Spinal cord (tissue), 10 donors: ENCODE data around the gene ZGPAT. TPM values are rescaled to one million over a fixed set of nuclear protein-coding genes. Genes with fewer than 3 reads are reported as not detected.

Experiments
- DNase-seq, 6 donors: peaks; one replicate each; pipeline versions ENCODE4 v3.0.0 to v3.0.0-alpha.2; 2013 to 2015; ENCODE audit warnings: low spot score in 6 of 6, low read depth in 4 of 6
- H3K27ac ChIP-seq: one replicate; pipeline ENCODE4 v1.5.1; 2013; ENCODE audit warnings: low read depth, low read length, control low read depth
- H3K27me3 ChIP-seq: one replicate; pipeline ENCODE4 v1.6.1; 2013; ENCODE audit warnings: low read length; ENCODE audit not compliant: control insufficient read depth, insufficient read depth
- H3K36me3 ChIP-seq: one replicate; pipeline ENCODE4 v1.6.1; 2013; ENCODE audit warnings: low read length; ENCODE audit not compliant: control insufficient read depth, insufficient read depth
- H3K4me1 ChIP-seq: one replicate; pipeline ENCODE4 v1.6.1; 2013; ENCODE audit warnings: low read length; ENCODE audit not compliant: control insufficient read depth, insufficient read depth
- H3K4me3 ChIP-seq: one replicate; pipeline ENCODE4 v1.5.1; 2013; ENCODE audit warnings: low read depth, low read length, control low read depth
- H3K9me3 ChIP-seq: one replicate; pipeline ENCODE4 v1.6.1; 2013; ENCODE audit warnings: low read length; ENCODE audit not compliant: control insufficient read depth, insufficient read depth
- WGBS: methylation state at CpG from one replicate; pipeline ENCODE4 v1.1.5; 2013; ENCODE audit warnings: missing lambda C conversion rate; ENCODE audit not compliant: insufficient coverage; 5-methylcytosine and 5-hydroxymethylcytosine counted together
- polyA plus RNA-seq, 2 donors: library from polyadenylated mRNA; unstranded; fragments of 120-200 nt; gene quantifications; one replicate each; pipeline ENCODE4 v1.2.1, GENCODE V29; 2013; ENCODE audit not compliant: insufficient read length in 2 of 2
- total RNA-seq, 2 donors: library from RNA; depleted of rRNA in 1 of 2; stranded (reverse); fragments of 120-200 nt in 1 of 2; fragments of >200 nt in 1 of 2; gene quantifications; one replicate each; pipeline versions ENCODE4 v1.2.3 to v1.2.4, GENCODE V29; 2013 to 2014
- donor health status: healthy.

ZGPAT gene
- total and polyA plus RNA-seq, 4 donors = 6.9 to 34.6 (median 23.1) TPM

- DNase-seq = no peak
- Histone ChIP-seq H3K27ac (no peak overlapping the region), H3K27me3 (no peaks in the 10 kb centered on the region), H3K4me1 (peaks cover 23% of the 10 kb centered on the region), H3K4me3 (no peak overlapping the region), H3K9me3 (no peaks in the 10 kb centered on the region), H3K36me3 (peaks cover 64% of the 10 kb centered on the region)
- WGBS = 89% methylated on average over 37 of the region's 38 CpGs
Observed at GRCh38 chr20:63732118-63733095, 24.6 kb downstream of the ZGPAT start.

GRCh38 chr20:63733117-63733516 lies 25.3 kb downstream of the ZGPAT start:
- 97% methylated on average over 13 of the region's 13 CpGs for WGBS
- Histone ChIP-seq H3K9me3 (no peaks in the 10 kb centered on the region), H3K27ac (no peak overlapping the region), H3K4me3 (no peak overlapping the region), H3K4me1 (peaks cover 25% of the 10 kb centered on the region), H3K36me3 (peaks cover 71% of the 10 kb centered on the region), H3K27me3 (no peaks in the 10 kb centered on the region)
- DNase-seq = no peak

- H3K27ac ChIP-seq = no peak overlapping the region
- no peak overlapping the region for H3K4me3 ChIP-seq
- no peaks in the 10 kb centered on the region for H3K9me3 ChIP-seq
- no peaks in the 10 kb centered on the region for H3K27me3 ChIP-seq
- H3K4me1 ChIP-seq = peaks cover 30% of the 10 kb centered on the region
- H3K36me3 ChIP-seq = peaks cover 77% of the 10 kb centered on the region
- DNase-seq = no peak
- WGBS = 98% methylated on average over 18 of the region's 18 CpGs
Observed at GRCh38 chr20:63733579-63734081, 25.8 kb downstream of the ZGPAT start.

GRCh38 chr20:63734111-63734945 lies 26.5 kb downstream of the ZGPAT start:
- Histone ChIP-seq H3K4me3 (no peak overlapping the region), H3K9me3 (no peaks in the 10 kb centered on the region), H3K4me1 (peaks cover 37% of the 10 kb centered on the region), H3K27me3 (no peaks in the 10 kb centered on the region), H3K27ac (no peak overlapping the region), H3K36me3 (peaks cover 80% of the 10 kb centered on the region)
- 95% methylated on average over 25 of the region's 25 CpGs for WGBS
- no peak for DNase-seq

- Histone ChIP-seq H3K27ac (no peak overlapping the region), H3K36me3 (peaks cover 77% of the 10 kb centered on the region), H3K27me3 (no peaks in the 10 kb centered on the region), H3K9me3 (no peaks in the 10 kb centered on the region), H3K4me3 (no peak overlapping the region), H3K4me1 (peaks cover 37% of the 10 kb centered on the region)
- 87% methylated on average over 48 of the region's 48 CpGs for WGBS
- no peak for DNase-seq
Observed at GRCh38 chr20:63734946-63735858, 27.4 kb downstream of the ZGPAT start.

- H3K4me3 ChIP-seq = no peak within 1 kb of the TSS
- no peak within 1 kb of the TSS for H3K27ac ChIP-seq
- WGBS = 77% methylated on average over 26 of the region's 31 CpGs
Observed at GRCh38 chr20:63735859-63736718, 28.2 kb downstream of the ZGPAT start, which contains the start of gene LIME1. TSS of gene LIME1 (plus strand) at chr20:63736664. CDS start at chr20:63737550, 886 bp downstream.

GRCh38 chr20:63736893-63737694 lies 29.3 kb downstream of the ZGPAT start:
- 52% methylated on average over 30 of the region's 30 CpGs for WGBS
- Histone ChIP-seq H3K4me3 (no peak overlapping the region), H3K27me3 (no peaks in the 10 kb centered on the region), H3K27ac (no peak overlapping the region), H3K36me3 (peaks cover 79% of the 10 kb centered on the region), H3K9me3 (no peaks in the 10 kb centered on the region), H3K4me1 (peaks cover 53% of the 10 kb centered on the region)
- no peak for DNase-seq

More at GRCh38 chr20:63735859-63736718, 28.2 kb downstream of the ZGPAT start, which contains the start of gene LIME1:
- H3K4me1 ChIP-seq = peaks cover 44% of the 10 kb centered on the region
- peaks cover 71% of the 10 kb centered on the region for H3K36me3 ChIP-seq
- H3K27me3 ChIP-seq = no peaks in the 10 kb centered on the region
- DNase-seq = no peak
- H3K9me3 ChIP-seq = no peaks in the 10 kb centered on the region

- no peak overlapping the region for H3K27ac ChIP-seq
- peaks cover 53% of the 10 kb centered on the region for H3K4me1 ChIP-seq
- H3K27me3 ChIP-seq = no peaks in the 10 kb centered on the region
- H3K4me3 ChIP-seq = no peak overlapping the region
- WGBS = 36% methylated on average over 14 of the region's 26 CpGs
- H3K36me3 ChIP-seq = peaks cover 81% of the 10 kb centered on the region
- no peak for DNase-seq
- H3K9me3 ChIP-seq = no peaks in the 10 kb centered on the region
Observed at GRCh38 chr20:63737695-63737944, 29.8 kb downstream of the ZGPAT start.
